ENCODE measurements around the gene GLYR1. TPM values are rescaled to one million over a fixed set of nuclear protein-coding genes. Genes with fewer than 3 reads are reported as not detected.

Gene GLYR1
- total and polyA plus RNA-seq, 2 donors from 2014 or later, result 47.9 to 119 TPM

DNA sequence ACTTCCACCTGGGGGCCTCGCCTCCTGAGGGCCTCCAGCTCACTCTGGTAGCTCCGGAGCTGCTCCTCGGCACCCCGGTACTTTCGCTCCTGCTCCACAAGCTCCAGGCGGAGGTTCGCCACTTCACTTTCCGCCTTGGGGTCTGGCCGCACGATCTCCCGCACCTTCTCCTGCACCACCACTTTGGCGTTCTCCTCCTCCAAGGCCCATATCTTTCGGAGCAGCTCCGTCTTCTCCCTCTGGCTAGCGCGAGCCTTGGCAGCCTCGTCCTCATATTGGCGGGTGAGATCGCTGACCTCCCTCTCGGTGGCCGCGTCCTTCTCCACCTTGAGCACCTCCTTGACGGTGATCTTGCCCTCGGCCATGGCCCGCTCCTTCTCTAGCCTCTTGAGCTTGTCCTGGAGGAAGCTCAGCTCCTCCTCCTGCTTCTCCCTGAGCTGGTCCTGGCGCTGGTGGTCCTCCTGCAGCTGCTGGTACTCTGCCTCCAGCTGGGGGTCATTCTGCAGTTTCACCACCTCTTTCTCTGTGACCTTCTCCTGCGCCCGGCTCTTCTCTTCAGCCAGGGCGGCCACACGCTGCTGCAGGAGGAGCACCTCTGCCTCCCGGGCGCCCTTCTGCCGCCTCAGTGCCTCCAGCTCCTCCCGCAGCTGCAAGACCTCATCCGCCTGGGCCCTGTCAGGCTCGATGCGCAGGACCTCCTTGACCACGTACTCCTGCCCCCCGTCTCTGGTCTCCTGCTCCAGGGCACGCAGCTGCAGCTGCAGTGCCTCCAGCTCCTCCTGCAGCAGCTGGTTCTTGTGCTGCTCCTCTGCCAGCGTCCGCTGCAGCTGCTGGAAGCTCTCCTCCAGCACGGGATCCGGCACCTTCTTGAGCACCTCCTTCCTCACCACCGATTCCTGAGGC, 38.1 kb upstream of the GLYR1 start:
- no peak overlapping the region for H3K9ac ChIP-seq (ENCODE audit: low read length in 3 of 3)
- peaks cover 12 to 46% (median 39%) of the 10 kb centered on the region in 3 donors for H3K36me3 ChIP-seq (ENCODE audit: control insufficient read depth in 2 of 3, insufficient read depth in 3 of 3, low read length in 3 of 3)
- H3K27me3 ChIP-seq (ENCODE audit: control insufficient read depth, insufficient read depth, low read length), result no peaks in the 10 kb centered on the region
- H3K4me1 ChIP-seq (ENCODE audit: control insufficient read depth in 2 of 3, insufficient read depth in 2 of 3, low read depth in 1 of 3, low read length in 3 of 3), result peaks cover 0 to 14% (median 2%) of the 10 kb centered on the region in 3 donors
- H3K9me3 ChIP-seq (ENCODE audit: control insufficient read depth in 2 of 3, insufficient read depth in 1 of 3, low read length in 3 of 3), result no peaks in the 10 kb centered on the region
- TF ChIP-seq, protein P1, sequence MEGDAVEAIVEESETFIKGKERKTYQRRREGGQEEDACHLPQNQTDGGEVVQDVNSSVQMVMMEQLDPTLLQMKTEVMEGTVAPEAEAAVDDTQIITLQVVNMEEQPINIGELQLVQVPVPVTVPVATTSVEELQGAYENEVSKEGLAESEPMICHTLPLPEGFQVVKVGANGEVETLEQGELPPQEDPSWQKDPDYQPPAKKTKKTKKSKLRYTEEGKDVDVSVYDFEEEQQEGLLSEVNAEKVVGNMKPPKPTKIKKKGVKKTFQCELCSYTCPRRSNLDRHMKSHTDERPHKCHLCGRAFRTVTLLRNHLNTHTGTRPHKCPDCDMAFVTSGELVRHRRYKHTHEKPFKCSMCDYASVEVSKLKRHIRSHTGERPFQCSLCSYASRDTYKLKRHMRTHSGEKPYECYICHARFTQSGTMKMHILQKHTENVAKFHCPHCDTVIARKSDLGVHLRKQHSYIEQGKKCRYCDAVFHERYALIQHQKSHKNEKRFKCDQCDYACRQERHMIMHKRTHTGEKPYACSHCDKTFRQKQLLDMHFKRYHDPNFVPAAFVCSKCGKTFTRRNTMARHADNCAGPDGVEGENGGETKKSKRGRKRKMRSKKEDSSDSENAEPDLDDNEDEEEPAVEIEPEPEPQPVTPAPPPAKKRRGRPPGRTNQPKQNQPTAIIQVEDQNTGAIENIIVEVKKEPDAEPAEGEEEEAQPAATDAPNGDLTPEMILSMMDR (IDR thresholded peaks at IDR 0.05; ENCODE audit: borderline replicate concordance, extremely low read depth, insufficient read depth), result no peak
- FAIRE-seq, result no peak
- H3K4me3 ChIP-seq (ENCODE audit: low read length in 3 of 3), result no peak overlapping the region
- H3K27ac ChIP-seq (ENCODE audit: low read depth in 2 of 2, low read length in 2 of 2), result no peak overlapping the region
- intact Hi-C loops (cut with DNase I), result no loop called here
- DNase-seq, result no peak

DNA sequence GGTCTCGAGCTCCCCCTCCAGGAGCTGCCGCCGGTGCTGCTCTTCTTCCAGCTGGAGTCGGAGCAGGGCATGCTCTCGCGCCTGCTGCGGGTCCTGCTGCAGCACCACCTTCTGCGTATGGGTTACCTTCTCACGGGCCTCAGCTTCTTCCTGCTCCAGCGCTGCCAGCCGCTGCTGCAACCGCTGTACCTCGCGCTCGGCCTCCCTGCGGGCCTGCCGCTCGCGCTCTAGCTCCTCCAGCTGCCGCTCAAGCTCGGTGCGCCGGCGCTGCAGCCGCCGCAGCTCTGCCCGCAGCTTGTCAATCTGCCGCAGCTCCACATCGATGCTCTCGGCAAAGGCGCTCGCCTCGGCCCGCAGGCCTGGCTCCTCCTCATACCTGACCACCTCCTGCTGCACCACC, 37.1 kb upstream of the GLYR1 start:
- no peak for DNase-seq
- TF ChIP-seq, protein P1 (IDR thresholded peaks at IDR 0.05; ENCODE audit: borderline replicate concordance, extremely low read depth, insufficient read depth), result no peak
- intact Hi-C loops (cut with DNase I), result no loop called here

DNA sequence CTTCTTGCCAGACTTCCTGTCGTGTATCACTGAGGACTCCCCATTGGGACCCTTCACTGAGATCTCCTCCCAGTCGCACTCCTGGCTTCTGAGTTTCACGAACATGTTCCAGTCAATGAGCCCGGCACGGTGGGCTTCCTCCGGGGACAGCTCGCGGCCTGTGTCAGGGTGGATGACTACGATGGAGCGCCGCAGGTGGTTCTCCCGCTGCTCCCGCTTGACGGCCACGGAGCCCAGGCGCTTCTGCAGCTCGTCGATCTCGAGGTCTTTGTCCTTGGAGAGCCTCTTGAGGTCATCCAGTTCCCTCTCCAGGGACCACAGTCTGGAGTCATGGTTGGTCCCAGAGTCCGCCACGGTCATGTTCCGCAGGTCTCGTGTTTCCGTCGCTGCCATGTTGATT, 36.4 kb upstream of the GLYR1 start:
- DNase-seq, result no peak
- Histone ChIP-seq H3K9me3 (ENCODE audit: control insufficient read depth in 2 of 3, insufficient read depth in 1 of 3, low read length in 3 of 3) (no peaks in the 10 kb centered on the region), H3K27me3 (ENCODE audit: control insufficient read depth, insufficient read depth, low read length) (no peaks in the 10 kb centered on the region), H3K36me3 (ENCODE audit: control insufficient read depth in 2 of 3, insufficient read depth in 3 of 3, low read length in 3 of 3) (peaks cover 15 to 61% (median 50%) of the 10 kb centered on the region in 3 donors), H3K4me3 (ENCODE audit: low read length in 3 of 3) (no peak overlapping the region), H3K9ac (ENCODE audit: low read length in 3 of 3) (no peak overlapping the region), H3K27ac (ENCODE audit: low read depth in 2 of 2, low read length in 2 of 2) (no peak overlapping the region), H3K4me1 (ENCODE audit: control insufficient read depth in 2 of 3, insufficient read depth in 2 of 3, low read depth in 1 of 3, low read length in 3 of 3) (peaks cover 0 to 14% (median 2%) of the 10 kb centered on the region in 3 donors)
- intact Hi-C loops (cut with DNase I), result no loop called here
- no peak for FAIRE-seq
- TF ChIP-seq, protein P1 (IDR thresholded peaks at IDR 0.05; ENCODE audit: borderline replicate concordance, extremely low read depth, insufficient read depth), result no peak

More for the DNA sequence above, 37.1 kb upstream of the GLYR1 start:
- H3K4me3 ChIP-seq (ENCODE audit: low read length in 3 of 3), result no peak overlapping the region
- no peak overlapping the region for H3K27ac ChIP-seq (ENCODE audit: low read depth in 2 of 2, low read length in 2 of 2)
- no peaks in the 10 kb centered on the region for H3K9me3 ChIP-seq (ENCODE audit: control insufficient read depth in 2 of 3, insufficient read depth in 1 of 3, low read length in 3 of 3)
- peaks cover 12 to 55% (median 47%) of the 10 kb centered on the region in 3 donors for H3K36me3 ChIP-seq (ENCODE audit: control insufficient read depth in 2 of 3, insufficient read depth in 3 of 3, low read length in 3 of 3)
- FAIRE-seq, result no peak
- H3K27me3 ChIP-seq (ENCODE audit: control insufficient read depth, insufficient read depth, low read length), result no peaks in the 10 kb centered on the region
- no peak overlapping the region for H3K9ac ChIP-seq (ENCODE audit: low read length in 3 of 3)
- peaks cover 0 to 14% (median 2%) of the 10 kb centered on the region in 3 donors for H3K4me1 ChIP-seq (ENCODE audit: control insufficient read depth in 2 of 3, insufficient read depth in 2 of 3, low read depth in 1 of 3, low read length in 3 of 3)

All from kidney (tissue), 14 donors.